Common myeloid progenitor, CD34-positive (primary cell): ENCODE measurements around the gene TUBA3C.

Experiments
- CTCF ChIA-PET: fragments of 350-600 bp; sonication (Branson Sonifier 250); formaldehyde crosslinking; loops from one replicate; lab custom pipeline; 2021; ENCODE audit warnings: antibody characterized with exemption; lab: Charles Lee
- POLR2A ChIA-PET: fragments of 350-600 bp; sonication (Branson Sonifier 250); formaldehyde crosslinking; loops from one replicate; lab custom pipeline; 2021; ENCODE audit warnings: antibody characterized with exemption; lab: Charles Lee
- DNase-seq, 3 donors: peaks; one replicate each; pipeline versions ENCODE4 v3.0.0 to v3.0.0-alpha.2; 2013
- H3K27ac ChIP-seq, 2 experiments: 1 replicate in 1 of 2; 2 replicates in 1 of 2; pipeline ENCODE4 v1.7.0; 2013; ENCODE audit warnings: inconsistent platforms in 2 of 2, low read length in 2 of 2, mild to moderate bottlenecking in 2 of 2, low read depth in 1 of 2, moderate library complexity in 1 of 2; ENCODE audit not compliant: severe bottlenecking in 2 of 2, insufficient read depth in 1 of 2, poor library complexity in 1 of 2
- H3K27me3 ChIP-seq, 5 experiments: replicated peaks in 2 of 5; 1 replicate in 3 of 5; 2 replicates in 2 of 5; pipeline versions ENCODE4 v1.6.1 to v1.7.0; 2013; ENCODE audit warnings: low read length in 4 of 5, mild to moderate bottlenecking in 2 of 5, moderate library complexity in 2 of 5, inconsistent platforms in 1 of 5; ENCODE audit not compliant: insufficient read depth in 5 of 5, control insufficient read depth in 4 of 5
- H3K36me3 ChIP-seq, 4 experiments: 1 replicate in 2 of 4; 2 replicates in 2 of 4; pipeline versions ENCODE4 v1.6.1 to v1.7.0; 2013; ENCODE audit warnings: low read length in 3 of 4, control low read depth in 1 of 4, mild to moderate bottlenecking in 1 of 4; ENCODE audit not compliant: control insufficient read depth in 4 of 4, insufficient read depth in 4 of 4
- H3K4me1 ChIP-seq, 4 experiments: 1 replicate in 3 of 4; 2 replicates in 1 of 4; pipeline versions ENCODE4 v1.6.1 to v1.7.1; 2013; ENCODE audit warnings: low read length in 3 of 4, mild to moderate bottlenecking in 3 of 4, control low read depth in 1 of 4, inconsistent platforms in 1 of 4, moderate library complexity in 1 of 4; ENCODE audit not compliant: control insufficient read depth in 4 of 4, insufficient read depth in 4 of 4; ENCODE audit errors: control extremely low read depth in 1 of 4
- H3K4me3 ChIP-seq, 7 experiments: 1 replicate in 4 of 7; 2 replicates in 3 of 7; pipeline versions ENCODE4 v1.5.1 to v1.7.0; 2013; ENCODE audit warnings: mild to moderate bottlenecking in 7 of 7, low read length in 6 of 7, moderate library complexity in 6 of 7, inconsistent platforms in 2 of 7, low read depth in 2 of 7, control low read depth in 1 of 7; ENCODE audit not compliant: insufficient read depth in 4 of 7, control insufficient read depth in 1 of 7; ENCODE audit errors: extremely low read depth in 1 of 7
- H3K9me3 ChIP-seq, 5 experiments: 1 replicate in 4 of 5; 2 replicates in 1 of 5; pipeline versions ENCODE4 v1.6.1 to v1.7.1; 2013; ENCODE audit warnings: low read length in 4 of 5, mild to moderate bottlenecking in 2 of 5, inconsistent platforms in 1 of 5, low read depth in 1 of 5, moderate library complexity in 1 of 5; ENCODE audit not compliant: control insufficient read depth in 4 of 5, insufficient read depth in 2 of 5; ENCODE audit errors: control extremely low read depth in 1 of 5
- WGBS: methylation state at CpG from one replicate; pipeline ENCODE4 v1.1.5; 2013; ENCODE audit not compliant: insufficient coverage; 5-methylcytosine and 5-hydroxymethylcytosine counted together

Gene TUBA3C

GRCh38 chr13:19156013-19156825 lies 25.4 kb downstream of the TUBA3C start:
- 96% methylated on average over 13 of the region's 14 CpGs for WGBS
- no peaks in the 10 kb centered on the region for H3K27me3 ChIP-seq
- no peak for DNase-seq
- H3K4me3 ChIP-seq = no peak overlapping the region
- peaks cover 0 to 73% (median 0%) of the 10 kb centered on the region in 5 experiments for H3K9me3 ChIP-seq
- peaks cover 0 to 9% (median 3%) of the 10 kb centered on the region in 4 experiments for H3K4me1 ChIP-seq
- H3K36me3 ChIP-seq = no peaks in the 10 kb centered on the region
- CTCF ChIA-PET = no interaction called here
- POLR2A ChIA-PET = no interaction called here
- H3K27ac ChIP-seq = no peak overlapping the region

DNA sequence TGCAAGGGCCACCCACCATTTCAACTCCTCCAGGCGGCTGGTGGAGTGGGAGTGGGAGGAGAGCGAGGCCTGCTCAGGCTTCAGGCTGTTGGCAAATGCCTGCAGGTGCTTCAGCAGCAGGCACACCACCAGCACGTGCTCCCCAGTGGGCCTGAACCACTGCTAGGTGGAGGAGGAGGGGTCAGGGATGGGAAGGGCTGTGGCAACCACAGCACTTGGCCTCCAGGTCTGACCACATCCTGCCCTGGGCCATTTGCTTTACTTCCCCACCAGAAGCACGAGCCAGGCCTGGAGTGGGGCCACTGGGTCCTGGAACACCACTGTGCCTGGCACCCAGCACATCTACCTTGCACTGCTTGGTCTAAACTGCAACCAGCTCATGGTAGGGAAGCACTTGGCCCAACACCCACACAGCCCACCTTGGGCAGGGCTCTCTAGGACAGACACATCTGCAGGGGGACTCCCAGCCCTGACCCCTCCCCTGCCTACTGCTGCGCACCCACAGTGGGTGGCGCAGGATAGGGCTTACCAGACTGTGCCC lies 26.2 kb downstream of the TUBA3C start:
- CTCF ChIA-PET = no interaction called here

GRCh38 chr13:19154843-19155242 lies 26.8 kb downstream of the TUBA3C start:
- H3K9me3 ChIP-seq = peaks cover 0 to 72% (median 0%) of the 10 kb centered on the region in 5 experiments
- H3K27ac ChIP-seq = no peak overlapping the region
- WGBS = 82% methylated on average over 7 of the region's 7 CpGs
- no peak overlapping the region for H3K4me3 ChIP-seq
- ChIA-PET CTCF (no interaction called here), POLR2A (no interaction called here)
- no peaks in the 10 kb centered on the region for H3K27me3 ChIP-seq
- H3K4me1 ChIP-seq = peaks cover 0 to 9% (median 3%) of the 10 kb centered on the region in 4 experiments
- no peak for DNase-seq
- no peaks in the 10 kb centered on the region for H3K36me3 ChIP-seq

More for the DNA sequence above, 26.2 kb downstream of the TUBA3C start:
- no peaks in the 10 kb centered on the region for H3K27me3 ChIP-seq
- no peaks in the 10 kb centered on the region for H3K36me3 ChIP-seq
- 47% methylated on average over 4 of the region's 6 CpGs for WGBS
- peak in 2 of 3 donors; percentile 11 to 66 for DNase-seq
- H3K4me1 ChIP-seq = peaks cover 0 to 9% (median 3%) of the 10 kb centered on the region in 4 experiments
- no peak overlapping the region for H3K4me3 ChIP-seq
- no peak overlapping the region for H3K27ac ChIP-seq
- POLR2A ChIA-PET = no interaction called here
- peaks cover 0 to 72% (median 0%) of the 10 kb centered on the region in 5 experiments for H3K9me3 ChIP-seq

- H3K27ac ChIP-seq = no peak overlapping the region
- H3K4me1 ChIP-seq = peaks cover 0 to 9% (median 3%) of the 10 kb centered on the region in 4 experiments
- POLR2A ChIA-PET = no interaction called here
- no peaks in the 10 kb centered on the region for H3K27me3 ChIP-seq
- H3K4me3 ChIP-seq = no peak overlapping the region
- no peaks in the 10 kb centered on the region for H3K36me3 ChIP-seq
- CTCF ChIA-PET = no interaction called here
- WGBS = 87% methylated on average over 9 of the region's 9 CpGs
- H3K9me3 ChIP-seq = peaks cover 0 to 65% (median 2%) of the 10 kb centered on the region in 5 experiments
- peak in 2 of 3 donors; percentile 27 to 31 for DNase-seq
These were observed 27.7 kb downstream of the TUBA3C start for GRCh38 chr13:19153782-19154450.

GRCh38 chr13:19152403-19152802 lies 29.2 kb downstream of the TUBA3C start:
- no peak overlapping the region for H3K4me3 ChIP-seq
- CTCF ChIA-PET = no interaction called here
- peaks cover 0 to 67% (median 9%) of the 10 kb centered on the region in 5 experiments for H3K9me3 ChIP-seq
- peaks cover 0 to 9% (median 3%) of the 10 kb centered on the region in 4 experiments for H3K4me1 ChIP-seq
- DNase-seq = no peak
- POLR2A ChIA-PET = no interaction called here
- H3K27me3 ChIP-seq = no peaks in the 10 kb centered on the region
- no peaks in the 10 kb centered on the region for H3K36me3 ChIP-seq
- no peak overlapping the region for H3K27ac ChIP-seq
- 92% methylated on average over 4 of the region's 5 CpGs for WGBS

- WGBS = 92% methylated on average over 13 of the region's 14 CpGs
- Histone ChIP-seq H3K4me3 (no peak overlapping the region), H3K27ac (no peak overlapping the region), H3K36me3 (no peaks in the 10 kb centered on the region), H3K27me3 (no peaks in the 10 kb centered on the region), H3K9me3 (peaks cover 0 to 67% (median 9%) of the 10 kb centered on the region in 5 experiments), H3K4me1 (peaks cover 0 to 9% (median 3%) of the 10 kb centered on the region in 4 experiments)
- ChIA-PET CTCF (no interaction called here), POLR2A (no interaction called here)
- DNase-seq = no peak
These were observed 29.9 kb downstream of the TUBA3C start for GRCh38 chr13:19151581-19152263.
